GM23248 (cell line): ENCODE data around the gene AKAP4. TPM values are rescaled to one million over a fixed set of nuclear protein-coding genes. Genes with fewer than 3 reads are reported as not detected.

Experiments
- DNase-seq: peaks from one replicate; pipeline ENCODE4 v3.0.0-alpha.2; 2015
- H2AFZ ChIP-seq: fragments of 200-600 bp; sonication (generic); 2 replicates; pipeline ENCODE4 v1.6.1; 2016; ENCODE audit warnings: antibody characterized with exemption
- H3F3A ChIP-seq: fragments of 200-600 bp; sonication (generic); 2 replicates; pipeline ENCODE4 v1.6.1; 2016; ENCODE audit warnings: mild to moderate bottlenecking, antibody characterized with exemption, mixed run types; ENCODE audit not compliant: insufficient read depth
- H3K27ac ChIP-seq: fragments of 200-600 bp; sonication (generic); 2 replicates; pipeline ENCODE4 v1.5.1; 2016; ENCODE audit warnings: mild to moderate bottlenecking
- H3K27me3 ChIP-seq: fragments of 200-600 bp; sonication (generic); replicated peaks from 2 replicates; pipeline ENCODE4 v1.6.1; 2016; ENCODE audit warnings: mild to moderate bottlenecking; ENCODE audit not compliant: insufficient read depth
- H3K36me3 ChIP-seq: fragments of 200-600 bp; sonication (generic); 2 replicates; pipeline ENCODE4 v1.6.1; 2016; ENCODE audit warnings: low read depth, mild to moderate bottlenecking
- H3K4me1 ChIP-seq: fragments of 200-600 bp; sonication (generic); 2 replicates; pipeline ENCODE4 v1.6.1; 2016; ENCODE audit warnings: mild to moderate bottlenecking; ENCODE audit not compliant: insufficient read depth
- H3K4me2 ChIP-seq: fragments of 200-600 bp; sonication (generic); one replicate; pipeline ENCODE4 v1.6.1; 2016; ENCODE audit warnings: mild to moderate bottlenecking; ENCODE audit not compliant: unreplicated experiment
- H3K4me3 ChIP-seq: fragments of 200-600 bp; sonication (generic); 2 replicates; pipeline ENCODE4 v1.5.1; 2016; ENCODE audit warnings: mild to moderate bottlenecking
- H3K79me2 ChIP-seq: fragments of 200-600 bp; sonication (generic); 2 replicates; pipeline ENCODE4 v1.6.1; 2016; ENCODE audit warnings: mild to moderate bottlenecking; ENCODE audit not compliant: insufficient read depth
- H3K9ac ChIP-seq: fragments of 200-600 bp; sonication (generic); 2 replicates; pipeline ENCODE4 v1.6.1; 2016; ENCODE audit warnings: mild to moderate bottlenecking
- H3K9me2 ChIP-seq: fragments of 200-600 bp; sonication (generic); 2 replicates; pipeline ENCODE4 v1.6.1; 2016; ENCODE audit warnings: mixed run types, mild to moderate bottlenecking, moderate library complexity; ENCODE audit not compliant: insufficient read depth
- H3K9me3 ChIP-seq: fragments of 200-600 bp; sonication (generic); one replicate; pipeline ENCODE4 v1.6.1; 2017; ENCODE audit warnings: low read depth
- H4K20me1 ChIP-seq: fragments of 200-600 bp; sonication (generic); 2 replicates; pipeline ENCODE4 v1.6.0; 2016; ENCODE audit not compliant: insufficient read depth
- EZH2 ChIP-seq: fragments of 200-600 bp; sonication (generic); IDR thresholded peaks from 2 replicates; pipeline ENCODE4 v1.6.1; 2018; ENCODE audit warnings: antibody characterized with exemption, mild to moderate bottlenecking; ENCODE audit not compliant: insufficient read depth, poor library complexity, severe bottlenecking
- EZH2phosphoT487 ChIP-seq: fragments of 200-600 bp; sonication (generic); IDR thresholded peaks from 2 replicates; pipeline ENCODE4 v1.6.1; 2018; ENCODE audit warnings: antibody characterized with exemption, moderate library complexity, mild to moderate bottlenecking, low read depth; ENCODE audit not compliant: insufficient read depth
- WGBS, 2 experiments: methylation state at CpG; one replicate each; pipeline ENCODE4 v1.1.6; 2015 to 2017; ENCODE audit warnings: low lambda C conversion rate in 2 of 2, low coverage in 1 of 2; ENCODE audit errors: missing lambda C conversion rate in 2 of 2; 5-methylcytosine and 5-hydroxymethylcytosine counted together
- in situ Hi-C: fragments of 300-500 bp; cut with MboI; formaldehyde crosslinking; loops from 2 replicates; pipeline ENCODE4 v1.15.0; 2020
- polyA plus RNA-seq: library from polyadenylated mRNA; unstranded; fragments of >200 nt; fragmentation: Nextera tagmentation; extraction: Ambion mirVana; gene quantifications from 2 replicates; pipeline ENCODE4 v1.2.1, GENCODE V29; 2016
- total RNA-seq: library from RNA; depleted of rRNA; stranded (reverse); fragments of >200 nt; shearing (Covaris generic); gene quantifications from 2 replicates; pipeline ENCODE4 v1.2.3, GENCODE V29; 2014

AKAP4 gene
- total and polyA plus RNA-seq, 2 experiments from 2014 or later, result not detected

- Histone ChIP-seq H3K9ac (no peak overlapping the region), H2AFZ (no peak overlapping the region), H3K4me1 (no peaks in the 10 kb centered on the region), H3K9me3 (no peaks in the 10 kb centered on the region), H4K20me1 (no peaks in the 10 kb centered on the region), H3K27me3 (no peaks in the 10 kb centered on the region), H3K4me3 (no peak overlapping the region), H3K79me2 (no peaks in the 10 kb centered on the region), H3K27ac (no peak overlapping the region), H3K36me3 (no peaks in the 10 kb centered on the region), H3K9me2 (no peaks in the 10 kb centered on the region), H3K4me2 (no peak overlapping the region), H3F3A (no peaks in the 10 kb centered on the region)
- in situ Hi-C loops, result no loop called here
- no peak for TF ChIP-seq EZH2
- no peak for TF ChIP-seq EZH2phosphoT487
- DNase-seq, result peak; percentile 7
- WGBS, 2 experiments, result 20 to 21% methylated on average over 10 of the region's 10 CpGs
Observed at GRCh38 chrX:50180073-50180940, 20.5 kb downstream of the AKAP4 start.

GRCh38 chrX:50169717-50170116 lies 31.1 kb downstream of the AKAP4 start:
- H4K20me1 ChIP-seq, result no peaks in the 10 kb centered on the region
- DNase-seq, result no peak
- no peaks in the 10 kb centered on the region for H3K79me2 ChIP-seq
- no peak for TF ChIP-seq EZH2
- WGBS, 2 experiments, result 47 to 48% methylated on average over 3 of the region's 3 CpGs
- H3K9me2 ChIP-seq, result no peaks in the 10 kb centered on the region
- H3F3A ChIP-seq, result no peaks in the 10 kb centered on the region
- H3K27ac ChIP-seq, result no peak overlapping the region
- H3K4me1 ChIP-seq, result no peaks in the 10 kb centered on the region
- no peak overlapping the region for H2AFZ ChIP-seq
- no peak overlapping the region for H3K9ac ChIP-seq
- no peaks in the 10 kb centered on the region for H3K27me3 ChIP-seq
- no peak overlapping the region for H3K4me3 ChIP-seq
- H3K4me2 ChIP-seq, result no peak overlapping the region
- in situ Hi-C loops, result no loop called here
- no peaks in the 10 kb centered on the region for H3K36me3 ChIP-seq
- H3K9me3 ChIP-seq, result no peaks in the 10 kb centered on the region

- Histone ChIP-seq H3K27ac (no peak overlapping the region), H3K79me2 (no peaks in the 10 kb centered on the region), H3K9me2 (no peaks in the 10 kb centered on the region), H2AFZ (no peak overlapping the region), H3K27me3 (no peaks in the 10 kb centered on the region), H4K20me1 (no peaks in the 10 kb centered on the region), H3K9me3 (no peaks in the 10 kb centered on the region), H3K4me3 (no peak overlapping the region), H3K4me2 (no peak overlapping the region), H3F3A (no peaks in the 10 kb centered on the region), H3K9ac (no peak overlapping the region), H3K36me3 (no peaks in the 10 kb centered on the region), H3K4me1 (no peaks in the 10 kb centered on the region)
- in situ Hi-C loops, result no loop called here
- no peak for DNase-seq
- 47 to 52% methylated on average over 5 of the region's 5 CpGs for WGBS, 2 experiments
- TF ChIP-seq EZH2phosphoT487 (no peak), EZH2 (no peak)
Observed at GRCh38 chrX:50168241-50168687, 32.5 kb downstream of the AKAP4 start.

DNA sequence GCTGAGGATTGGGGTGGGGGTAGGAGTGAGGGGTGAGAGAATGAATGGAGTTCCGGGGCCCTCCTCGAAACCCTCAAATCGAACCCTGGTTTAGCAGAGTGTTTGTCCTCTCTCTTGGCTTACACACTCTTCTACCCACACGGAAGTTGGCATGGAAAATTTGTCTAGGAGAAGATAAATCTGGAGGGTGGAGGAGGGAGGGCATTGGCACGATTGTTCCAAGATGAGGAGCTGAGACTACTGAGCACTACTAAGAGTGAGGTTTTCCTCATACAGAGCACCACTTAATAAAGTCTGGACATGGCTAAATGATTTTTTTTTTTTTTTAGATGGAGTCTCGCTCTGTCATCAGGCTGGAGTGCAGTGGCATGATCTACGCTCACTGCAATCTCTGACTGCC lies 33.4 kb downstream of the AKAP4 start:
- H3K9ac ChIP-seq, result no peak overlapping the region
- 41 to 52% methylated on average over 4 to 7 of the region's 7 CpGs for WGBS, 2 experiments
- DNase-seq, result no peak
- no peak overlapping the region for H2AFZ ChIP-seq
- no peak overlapping the region for H3K4me2 ChIP-seq
- no peak overlapping the region for H3K27ac ChIP-seq
- H3F3A ChIP-seq, result no peaks in the 10 kb centered on the region
- H3K9me3 ChIP-seq, result no peaks in the 10 kb centered on the region
- in situ Hi-C loops, result no loop called here
- H4K20me1 ChIP-seq, result no peaks in the 10 kb centered on the region
- no peaks in the 10 kb centered on the region for H3K27me3 ChIP-seq
- TF ChIP-seq EZH2phosphoT487 (no peak), EZH2 (no peak)
- no peaks in the 10 kb centered on the region for H3K79me2 ChIP-seq
- H3K4me3 ChIP-seq, result no peak overlapping the region
- no peaks in the 10 kb centered on the region for H3K36me3 ChIP-seq
- no peaks in the 10 kb centered on the region for H3K9me2 ChIP-seq
- H3K4me1 ChIP-seq, result no peaks in the 10 kb centered on the region
